ENCODE data around the gene SH3PXD2B.

SH3PXD2B gene

GRCh38 chr5:172499287-172499686 lies 45.0 kb upstream of the SH3PXD2B start:
- H4K91ac ChIP-seq (ENCODE audit: low read length) = no peak overlapping the region
- peaks cover 26 to 39% of the 10 kb centered on the region in 2 experiments for H3K27me3 ChIP-seq (ENCODE audit: control insufficient read depth in 1 of 2, insufficient read depth in 1 of 2, low read length in 2 of 2)
- H3K14ac ChIP-seq (ENCODE audit: low read length in 2 of 2) = no peak overlapping the region
- H3K4me1 ChIP-seq (ENCODE audit: control insufficient read depth, insufficient read depth, low read depth, low read length) = no peaks in the 10 kb centered on the region
- H3K36me3 ChIP-seq (ENCODE audit: control insufficient read depth in 1 of 2, insufficient read depth in 2 of 2, low read depth in 1 of 2, low read length in 2 of 2) = no peaks in the 10 kb centered on the region
- H3K4me2 ChIP-seq (ENCODE audit: low read length, poor library complexity, severe bottlenecking) = no peak overlapping the region
- H3K18ac ChIP-seq (ENCODE audit: low read depth in 1 of 2, low read length in 2 of 2) = no peak overlapping the region
- H2BK5ac ChIP-seq (ENCODE audit: low read depth, low read length, poor library complexity, severe bottlenecking) = no peak overlapping the region
- H3K23ac ChIP-seq (ENCODE audit: low read length in 2 of 2) = no peak overlapping the region
- no peaks in the 10 kb centered on the region for H3K79me1 ChIP-seq (replicated peaks; ENCODE audit: low read length, poor library complexity, severe bottlenecking)
- H2BK120ac ChIP-seq (ENCODE audit: low read depth, low read length) = no peak overlapping the region
- no peak overlapping the region for H3K27ac ChIP-seq (ENCODE audit: low read length, poor library complexity, severe bottlenecking)
- no peak overlapping the region for H3K4me3 ChIP-seq (ENCODE audit: insufficient read depth in 1 of 2, low read depth in 1 of 2, low read length in 2 of 2)
- no peak overlapping the region for H3K9ac ChIP-seq (ENCODE audit: low read length)
- H4K8ac ChIP-seq (ENCODE audit: low read length) = no peak overlapping the region
- no peak for DNase-seq
- no peak overlapping the region for H2AFZ ChIP-seq (ENCODE audit: low read depth, low read length)
- no peaks in the 10 kb centered on the region for H3K9me3 ChIP-seq (ENCODE audit: control insufficient read depth, low read length)
- no peak overlapping the region for H3K4ac ChIP-seq (ENCODE audit: low read depth in 1 of 2, low read length in 2 of 2)
- H2BK12ac ChIP-seq (ENCODE audit: low read length in 2 of 2) = no peak overlapping the region
- H2BK15ac ChIP-seq (ENCODE audit: low read depth, poor library complexity, severe bottlenecking) = no peak overlapping the region
- whole genome bisulfite sequencing = 84% methylated on average over 2 of the region's 2 CpGs
- H2AK5ac ChIP-seq (ENCODE audit: low read length, severe bottlenecking) = no peak overlapping the region

- Histone ChIP-seq H3K23ac (ENCODE audit: low read length in 2 of 2) (no peak overlapping the region), H2BK5ac (ENCODE audit: low read depth, low read length, poor library complexity, severe bottlenecking) (no peak overlapping the region), H2BK15ac (ENCODE audit: low read depth, poor library complexity, severe bottlenecking) (no peak overlapping the region), H3K27ac (ENCODE audit: low read length, poor library complexity, severe bottlenecking) (no peak overlapping the region), H3K9me3 (ENCODE audit: control insufficient read depth, low read length) (no peaks in the 10 kb centered on the region), H3K9ac (ENCODE audit: low read length) (no peak overlapping the region), H3K14ac (ENCODE audit: low read length in 2 of 2) (peak overlapping the region in 1 of 2 experiments; percentile 0), H3K4me2 (ENCODE audit: low read length, poor library complexity, severe bottlenecking) (no peak overlapping the region), H2BK12ac (ENCODE audit: low read length in 2 of 2) (no peak overlapping the region), H3K36me3 (ENCODE audit: control insufficient read depth in 1 of 2, insufficient read depth in 2 of 2, low read depth in 1 of 2, low read length in 2 of 2) (no peaks in the 10 kb centered on the region), H3K27me3 (ENCODE audit: control insufficient read depth in 1 of 2, insufficient read depth in 1 of 2, low read length in 2 of 2) (peaks cover 30 to 39% of the 10 kb centered on the region in 2 experiments), H3K4me3 (ENCODE audit: insufficient read depth in 1 of 2, low read depth in 1 of 2, low read length in 2 of 2) (no peak overlapping the region), H3K18ac (ENCODE audit: low read depth in 1 of 2, low read length in 2 of 2) (no peak overlapping the region), H2AK5ac (ENCODE audit: low read length, severe bottlenecking) (no peak overlapping the region), H3K4ac (ENCODE audit: low read depth in 1 of 2, low read length in 2 of 2) (no peak overlapping the region), H2AFZ (ENCODE audit: low read depth, low read length) (no peak overlapping the region), H2BK120ac (ENCODE audit: low read depth, low read length) (no peak overlapping the region), H3K4me1 (ENCODE audit: control insufficient read depth, insufficient read depth, low read depth, low read length) (no peaks in the 10 kb centered on the region), H4K8ac (ENCODE audit: low read length) (no peak overlapping the region), H3K79me1 (replicated peaks; ENCODE audit: low read length, poor library complexity, severe bottlenecking) (no peaks in the 10 kb centered on the region), H4K91ac (ENCODE audit: low read length) (no peak overlapping the region)
- 93% methylated on average over 9 of the region's 12 CpGs for WGBS
- no peak for DNase-seq
These were observed 44.3 kb upstream of the SH3PXD2B start for GRCh38 chr5:172498431-172499129.

DNA sequence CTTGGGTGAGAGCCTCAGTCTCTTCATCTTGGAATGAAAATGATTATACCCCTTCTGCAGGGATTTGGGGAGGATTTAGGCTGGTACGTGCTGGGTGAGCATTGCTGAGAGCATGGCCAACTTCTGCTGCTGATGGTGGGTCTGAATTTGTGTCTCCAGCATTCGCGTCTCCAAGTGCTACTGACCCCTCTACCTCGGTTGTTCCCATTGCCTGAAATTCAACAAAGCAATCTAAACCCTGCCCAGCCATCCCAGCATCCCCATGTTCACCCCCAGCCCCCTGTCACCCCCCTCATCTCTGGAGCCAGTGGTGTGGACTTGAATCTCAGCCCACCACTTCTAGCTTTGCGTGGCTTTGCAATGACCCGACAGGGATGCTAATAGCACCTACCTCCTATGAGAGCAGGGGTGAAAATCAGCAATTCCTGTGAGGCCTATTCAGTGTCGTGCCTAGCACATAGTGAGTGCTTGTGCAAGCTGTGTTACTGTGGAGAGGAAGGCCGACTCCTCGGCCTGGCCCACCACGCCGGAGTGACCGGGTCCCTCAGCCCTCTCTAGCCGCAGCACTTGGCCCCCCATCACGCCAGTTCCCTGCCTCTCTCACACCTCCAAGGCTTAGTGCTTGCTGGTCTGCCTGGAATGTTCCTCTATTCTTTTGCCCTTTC lies 43.4 kb upstream of the SH3PXD2B start:
- no peaks in the 10 kb centered on the region for H3K36me3 ChIP-seq (ENCODE audit: control insufficient read depth in 1 of 2, insufficient read depth in 2 of 2, low read depth in 1 of 2, low read length in 2 of 2)
- H3K4me1 ChIP-seq (ENCODE audit: control insufficient read depth, insufficient read depth, low read depth, low read length) = no peaks in the 10 kb centered on the region
- H3K79me1 ChIP-seq (replicated peaks; ENCODE audit: low read length, poor library complexity, severe bottlenecking) = no peaks in the 10 kb centered on the region
- no peak overlapping the region for H2BK12ac ChIP-seq (ENCODE audit: low read length in 2 of 2)
- no peak overlapping the region for H3K4me2 ChIP-seq (ENCODE audit: low read length, poor library complexity, severe bottlenecking)
- H3K4me3 ChIP-seq (ENCODE audit: insufficient read depth in 1 of 2, low read depth in 1 of 2, low read length in 2 of 2) = no peak overlapping the region
- no peak overlapping the region for H3K27ac ChIP-seq (ENCODE audit: low read length, poor library complexity, severe bottlenecking)
- no peak overlapping the region for H2BK120ac ChIP-seq (ENCODE audit: low read depth, low read length)
- 95% methylated on average over 14 of the region's 14 CpGs for whole genome bisulfite sequencing
- H2BK5ac ChIP-seq (ENCODE audit: low read depth, low read length, poor library complexity, severe bottlenecking) = no peak overlapping the region
- no peaks in the 10 kb centered on the region for H3K9me3 ChIP-seq (ENCODE audit: control insufficient read depth, low read length)
- H2AK5ac ChIP-seq (ENCODE audit: low read length, severe bottlenecking) = no peak overlapping the region
- H3K14ac ChIP-seq (ENCODE audit: low read length in 2 of 2) = no peak overlapping the region
- DNase-seq = no peak
- no peak overlapping the region for H2AFZ ChIP-seq (ENCODE audit: low read depth, low read length)
- no peak overlapping the region for H3K4ac ChIP-seq (ENCODE audit: low read depth in 1 of 2, low read length in 2 of 2)
- peaks cover 32 to 46% of the 10 kb centered on the region in 2 experiments for H3K27me3 ChIP-seq (ENCODE audit: control insufficient read depth in 1 of 2, insufficient read depth in 1 of 2, low read length in 2 of 2)
- H4K91ac ChIP-seq (ENCODE audit: low read length) = no peak overlapping the region
- H2BK15ac ChIP-seq (ENCODE audit: low read depth, poor library complexity, severe bottlenecking) = no peak overlapping the region
- no peak overlapping the region for H3K23ac ChIP-seq (ENCODE audit: low read length in 2 of 2)
- no peak overlapping the region for H3K18ac ChIP-seq (ENCODE audit: low read depth in 1 of 2, low read length in 2 of 2)
- no peak overlapping the region for H4K8ac ChIP-seq (ENCODE audit: low read length)
- no peak overlapping the region for H3K9ac ChIP-seq (ENCODE audit: low read length)

- Histone ChIP-seq H3K18ac (ENCODE audit: low read depth in 1 of 2, low read length in 2 of 2) (no peak overlapping the region), H2BK12ac (ENCODE audit: low read length in 2 of 2) (no peak overlapping the region), H3K4me2 (ENCODE audit: low read length, poor library complexity, severe bottlenecking) (no peak overlapping the region), H3K9ac (ENCODE audit: low read length) (no peak overlapping the region), H2BK120ac (ENCODE audit: low read depth, low read length) (no peak overlapping the region), H2AFZ (ENCODE audit: low read depth, low read length) (no peak overlapping the region), H3K4me1 (ENCODE audit: control insufficient read depth, insufficient read depth, low read depth, low read length) (no peaks in the 10 kb centered on the region), H3K79me1 (replicated peaks; ENCODE audit: low read length, poor library complexity, severe bottlenecking) (no peaks in the 10 kb centered on the region), H3K23ac (ENCODE audit: low read length in 2 of 2) (no peak overlapping the region), H4K8ac (ENCODE audit: low read length) (no peak overlapping the region), H3K36me3 (ENCODE audit: control insufficient read depth in 1 of 2, insufficient read depth in 2 of 2, low read depth in 1 of 2, low read length in 2 of 2) (no peaks in the 10 kb centered on the region), H3K14ac (ENCODE audit: low read length in 2 of 2) (no peak overlapping the region), H2AK5ac (ENCODE audit: low read length, severe bottlenecking) (no peak overlapping the region), H3K4me3 (ENCODE audit: insufficient read depth in 1 of 2, low read depth in 1 of 2, low read length in 2 of 2) (no peak overlapping the region), H2BK5ac (ENCODE audit: low read depth, low read length, poor library complexity, severe bottlenecking) (no peak overlapping the region), H2BK15ac (ENCODE audit: low read depth, poor library complexity, severe bottlenecking) (no peak overlapping the region), H4K91ac (ENCODE audit: low read length) (no peak overlapping the region), H3K27me3 (ENCODE audit: control insufficient read depth in 1 of 2, insufficient read depth in 1 of 2, low read length in 2 of 2) (peaks cover 30 to 48% of the 10 kb centered on the region in 2 experiments), H3K4ac (ENCODE audit: low read depth in 1 of 2, low read length in 2 of 2) (no peak overlapping the region), H3K9me3 (ENCODE audit: control insufficient read depth, low read length) (no peaks in the 10 kb centered on the region), H3K27ac (ENCODE audit: low read length, poor library complexity, severe bottlenecking) (no peak overlapping the region)
- peak; percentile 18 for DNase-seq
- 82% methylated on average over 12 of the region's 12 CpGs for WGBS
These were observed 42.5 kb upstream of the SH3PXD2B start for GRCh38 chr5:172496671-172497371.
